Measurements from ENCODE around the gene GDPD3. TPM values are rescaled to one million over a fixed set of nuclear protein-coding genes. Genes with fewer than 3 reads are reported as not detected.
A peak's percentile ranks its signal among the peaks of the same experiment; 100 is the strongest.

GDPD3 gene
- polyA plus RNA-seq, 3 donors: 9.6 TPM; not detected in 2

GRCh38 chr16:30065102-30065942 is 48.0 kb downstream of the GDPD3 start, which contains the start of gene ALDOA:
TSS of gene ALDOA (plus strand) at chr16:30065760. CDS start at chr16:30066898, 1,138 bp downstream.
- no peaks in the 10 kb centered on the region for H3K27me3 ChIP-seq (ENCODE audit: control insufficient read depth in 2 of 2, insufficient read depth in 2 of 2, low read length in 2 of 2)
- peak within 1 kb of the TSS; percentile 87 for H3K4me2 ChIP-seq (replicated peaks; ENCODE audit: extremely low read depth, low read length, poor library complexity, severe bottlenecking)
- no peaks in the 10 kb centered on the region for H3K9me3 ChIP-seq (replicated peaks in 1 of 2; ENCODE audit: control insufficient read depth in 1 of 2, insufficient read depth in 1 of 2, low read length in 2 of 2)
- peak within 1 kb of the TSS; percentile 93 to 97 for H3K4me3 Mint-ChIP-seq
- peak within 1 kb of the TSS; percentile 90 for H2AFZ ChIP-seq (ENCODE audit: insufficient read depth, low read depth, low read length, poor library complexity, severe bottlenecking)
- H3K27ac ChIP-seq (ENCODE audit: low read depth in 1 of 2, low read length in 2 of 2): peak within 1 kb of the TSS; percentile 94
- no peak for TF ChIP-seq CTCF (IDR thresholded peaks at IDR 0.05)
- peak within 1 kb of the TSS; percentile 94 to 97 (median 97) for H3K27ac Mint-ChIP-seq
- WGBS (ENCODE audit: insufficient coverage): under 1% methylated on average over 80 of the region's 99 CpGs
- peaks cover 38% of the 10 kb centered on the region for H3K4me1 Mint-ChIP-seq
- intact Hi-C loops (cut with micrococcal nuclease): loop anchor here (5.0 kb wide), 1 partner anchor 57 kb away; the partner anchor contains the start of gene MAPK3 (in 2 of the 2)
- peaks cover 42 to 55% of the 10 kb centered on the region in 2 donors for H3K4me1 ChIP-seq (ENCODE audit: control insufficient read depth in 1 of 2, insufficient read depth in 2 of 2, low read length in 2 of 2)
- peaks cover 0 to 2% (median 0%) of the 10 kb centered on the region in 7 donors for H3K9me3 Mint-ChIP-seq
- peaks cover 63% of the 10 kb centered on the region for H3K79me2 ChIP-seq (ENCODE audit: insufficient read depth, low read length)
- H3K36me3 ChIP-seq (replicated peaks in 1 of 2; ENCODE audit: control insufficient read depth in 1 of 2, insufficient read depth in 2 of 2, low read length in 2 of 2): peaks cover 32 to 37% of the 10 kb centered on the region in 2 donors
- peaks cover 47% of the 10 kb centered on the region for H4K20me1 ChIP-seq (ENCODE audit: insufficient read depth, low read length)
- peak within 1 kb of the TSS; percentile 90 for H3K9ac ChIP-seq (ENCODE audit: insufficient read depth, low read length, poor library complexity, severe bottlenecking)
- peaks cover 0 to 3% (median 0%) of the 10 kb centered on the region in 3 donors for H3K27me3 Mint-ChIP-seq (ENCODE audit: low read depth in 3 of 3)
- peaks cover 34 to 39% of the 10 kb centered on the region in 2 donors for H3K36me3 Mint-ChIP-seq
- peak within 1 kb of the TSS; percentile 95 to 99 (median 97) for H3K4me3 ChIP-seq (replicated peaks in 1 of 3; ENCODE audit: low read depth in 2 of 3, low read length in 3 of 3)
- DNase-seq: peak; percentile 95 to 100 (median 99)

GRCh38 chr16:30064729-30065101 is 48.6 kb downstream of the GDPD3 start:
- Mint-ChIP-seq H3K27me3 (ENCODE audit: low read depth in 3 of 3) (peaks cover 0 to 3% (median 0%) of the 10 kb centered on the region in 3 donors), H3K4me1 (peaks cover 36% of the 10 kb centered on the region), H3K4me3 (peak overlapping the region; percentile 93 to 97), H3K27ac (peak overlapping the region; percentile 94 to 97 (median 96)), H3K36me3 (peaks cover 28 to 33% of the 10 kb centered on the region in 2 donors), H3K9me3 (peaks cover 0 to 2% (median 0%) of the 10 kb centered on the region in 7 donors)
- H4K20me1 ChIP-seq (ENCODE audit: insufficient read depth, low read length): peaks cover 41% of the 10 kb centered on the region
- no peak for DNase-seq
- peaks cover 39 to 51% of the 10 kb centered on the region in 2 donors for H3K4me1 ChIP-seq (ENCODE audit: control insufficient read depth in 1 of 2, insufficient read depth in 2 of 2, low read length in 2 of 2)
- no peaks in the 10 kb centered on the region for H3K27me3 ChIP-seq (ENCODE audit: control insufficient read depth in 2 of 2, insufficient read depth in 2 of 2, low read length in 2 of 2)
- H3K9ac ChIP-seq (ENCODE audit: insufficient read depth, low read length, poor library complexity, severe bottlenecking): peak overlapping the region; percentile 68
- peak overlapping the region; percentile 87 for H3K4me2 ChIP-seq (replicated peaks; ENCODE audit: extremely low read depth, low read length, poor library complexity, severe bottlenecking)
- peaks cover 57% of the 10 kb centered on the region for H3K79me2 ChIP-seq (ENCODE audit: insufficient read depth, low read length)
- 0% methylated on average over 20 of the region's 25 CpGs for WGBS (ENCODE audit: insufficient coverage)
- peaks cover 26 to 31% of the 10 kb centered on the region in 2 donors for H3K36me3 ChIP-seq (replicated peaks in 1 of 2; ENCODE audit: control insufficient read depth in 1 of 2, insufficient read depth in 2 of 2, low read length in 2 of 2)
- intact Hi-C loops (cut with micrococcal nuclease): loop anchor here (5.0 kb wide), 1 partner anchor 58 kb away; the partner anchor contains the start of gene MAPK3 (in 2 of the 2)
- H3K9me3 ChIP-seq (replicated peaks in 1 of 2; ENCODE audit: control insufficient read depth in 1 of 2, insufficient read depth in 1 of 2, low read length in 2 of 2): no peaks in the 10 kb centered on the region
- H3K27ac ChIP-seq (ENCODE audit: low read depth in 1 of 2, low read length in 2 of 2): peak overlapping the region; percentile 94
- TF ChIP-seq CTCF (IDR thresholded peaks at IDR 0.05): no peak
- peak overlapping the region; percentile 90 for H2AFZ ChIP-seq (ENCODE audit: insufficient read depth, low read depth, low read length, poor library complexity, severe bottlenecking)
- peak overlapping the region; percentile 95 to 99 (median 97) for H3K4me3 ChIP-seq (replicated peaks in 1 of 3; ENCODE audit: low read depth in 2 of 3, low read length in 3 of 3)
